ENCODE measurements around the gene MACROD2.

DNA sequence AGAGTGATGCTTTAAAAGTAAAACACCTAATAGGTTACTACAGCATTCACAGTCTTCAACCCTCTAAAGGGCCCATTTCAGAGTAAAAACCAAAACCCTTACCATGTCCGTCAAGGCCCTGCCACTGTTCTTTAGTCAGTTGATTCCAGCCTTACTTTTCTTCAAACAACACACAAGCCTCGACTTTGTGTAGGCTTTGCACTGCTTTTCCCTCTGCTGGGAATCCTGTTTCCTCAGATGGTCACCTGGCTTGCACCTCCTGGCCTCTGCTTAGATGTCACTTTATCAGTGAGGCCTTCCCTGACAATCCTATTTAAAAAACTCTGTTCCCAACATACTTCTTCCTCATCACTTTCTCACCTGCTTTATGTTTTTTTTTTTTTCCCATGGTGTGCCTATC is 419.2 kb downstream of the MACROD2 start:
- TF ChIP-seq EZH2 (IDR thresholded peaks at IDR 0.05; ENCODE audit: low read depth, unreplicated experiment) (no peak), CREB1 (CRISPR knock-in tag; IDR thresholded peaks at IDR 0.05; ENCODE audit: low read depth) (no peak), ZNF114 (CRISPR knock-in tag; IDR thresholded peaks at IDR 0.05) (no peak)
- TF ChIP-seq, protein P1, sequence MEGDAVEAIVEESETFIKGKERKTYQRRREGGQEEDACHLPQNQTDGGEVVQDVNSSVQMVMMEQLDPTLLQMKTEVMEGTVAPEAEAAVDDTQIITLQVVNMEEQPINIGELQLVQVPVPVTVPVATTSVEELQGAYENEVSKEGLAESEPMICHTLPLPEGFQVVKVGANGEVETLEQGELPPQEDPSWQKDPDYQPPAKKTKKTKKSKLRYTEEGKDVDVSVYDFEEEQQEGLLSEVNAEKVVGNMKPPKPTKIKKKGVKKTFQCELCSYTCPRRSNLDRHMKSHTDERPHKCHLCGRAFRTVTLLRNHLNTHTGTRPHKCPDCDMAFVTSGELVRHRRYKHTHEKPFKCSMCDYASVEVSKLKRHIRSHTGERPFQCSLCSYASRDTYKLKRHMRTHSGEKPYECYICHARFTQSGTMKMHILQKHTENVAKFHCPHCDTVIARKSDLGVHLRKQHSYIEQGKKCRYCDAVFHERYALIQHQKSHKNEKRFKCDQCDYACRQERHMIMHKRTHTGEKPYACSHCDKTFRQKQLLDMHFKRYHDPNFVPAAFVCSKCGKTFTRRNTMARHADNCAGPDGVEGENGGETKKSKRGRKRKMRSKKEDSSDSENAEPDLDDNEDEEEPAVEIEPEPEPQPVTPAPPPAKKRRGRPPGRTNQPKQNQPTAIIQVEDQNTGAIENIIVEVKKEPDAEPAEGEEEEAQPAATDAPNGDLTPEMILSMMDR (conservative IDR thresholded peaks at IDR 0.05; ENCODE audit: low read depth in 2 of 2): no peak

All from GM23338 (cell line).